ENCODE measurements around the gene FASTK. TPM values are rescaled to one million over a fixed set of nuclear protein-coding genes. Genes with fewer than 3 reads are reported as not detected.

The FASTK gene
- total RNA-seq, 4 donors from 2014 or later, result 51.3 to 82.2 (median 60.8) TPM

DNA sequence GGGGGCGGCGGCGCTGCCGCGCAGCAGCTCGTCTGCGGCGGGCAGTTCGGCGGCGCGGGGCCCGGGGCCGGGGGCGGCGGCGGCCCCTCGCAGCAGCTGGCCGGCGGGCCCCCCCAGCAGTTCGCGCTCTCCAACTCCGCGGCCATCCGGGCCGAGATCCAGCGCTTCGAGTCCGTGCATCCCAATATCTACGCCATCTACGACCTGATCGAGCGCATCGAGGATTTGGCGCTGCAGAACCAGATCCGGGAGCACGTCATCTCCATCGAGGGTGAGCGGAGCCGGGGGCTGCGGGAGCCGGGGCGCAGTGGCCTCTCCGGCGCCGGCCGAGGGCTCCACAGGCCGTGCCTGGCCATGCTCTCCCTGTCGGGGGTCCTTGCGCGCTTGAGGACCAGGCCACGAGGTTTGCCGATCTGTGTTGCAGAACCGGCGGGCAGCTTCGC lies 6.2 kb upstream of the FASTK start:
- peak overlapping the region; percentile 88 to 93 for H3K4me3 ChIP-seq
- H3K27ac ChIP-seq, result peak overlapping the region; percentile 74 to 98 (median 91)
- TF ChIP-seq EP300 (IDR thresholded peaks at IDR 0.05) (no peak), POLR2A (IDR thresholded peaks at IDR 0.05) (no peak), POLR2AphosphoS5 (IDR thresholded peaks at IDR 0.05) (no peak)
- TF ChIP-seq, protein P1, sequence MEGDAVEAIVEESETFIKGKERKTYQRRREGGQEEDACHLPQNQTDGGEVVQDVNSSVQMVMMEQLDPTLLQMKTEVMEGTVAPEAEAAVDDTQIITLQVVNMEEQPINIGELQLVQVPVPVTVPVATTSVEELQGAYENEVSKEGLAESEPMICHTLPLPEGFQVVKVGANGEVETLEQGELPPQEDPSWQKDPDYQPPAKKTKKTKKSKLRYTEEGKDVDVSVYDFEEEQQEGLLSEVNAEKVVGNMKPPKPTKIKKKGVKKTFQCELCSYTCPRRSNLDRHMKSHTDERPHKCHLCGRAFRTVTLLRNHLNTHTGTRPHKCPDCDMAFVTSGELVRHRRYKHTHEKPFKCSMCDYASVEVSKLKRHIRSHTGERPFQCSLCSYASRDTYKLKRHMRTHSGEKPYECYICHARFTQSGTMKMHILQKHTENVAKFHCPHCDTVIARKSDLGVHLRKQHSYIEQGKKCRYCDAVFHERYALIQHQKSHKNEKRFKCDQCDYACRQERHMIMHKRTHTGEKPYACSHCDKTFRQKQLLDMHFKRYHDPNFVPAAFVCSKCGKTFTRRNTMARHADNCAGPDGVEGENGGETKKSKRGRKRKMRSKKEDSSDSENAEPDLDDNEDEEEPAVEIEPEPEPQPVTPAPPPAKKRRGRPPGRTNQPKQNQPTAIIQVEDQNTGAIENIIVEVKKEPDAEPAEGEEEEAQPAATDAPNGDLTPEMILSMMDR (IDR thresholded peaks at IDR 0.05), result no peak
- H3K36me3 ChIP-seq, result peaks cover 0 to 3% of the 10 kb centered on the region in 2 donors
- ATAC-seq, result no peak
- H3K4me1 ChIP-seq, result peaks cover 19 to 83% (median 52%) of the 10 kb centered on the region in 3 donors
- no CpG with 5 or more reads among the region's 56 CpGs for WGBS, 2 donors (ENCODE audit: low coverage in 1 of 2)
- no peaks in the 10 kb centered on the region for H3K9me3 ChIP-seq
- H3K27me3 ChIP-seq, result no peaks in the 10 kb centered on the region

DNA sequence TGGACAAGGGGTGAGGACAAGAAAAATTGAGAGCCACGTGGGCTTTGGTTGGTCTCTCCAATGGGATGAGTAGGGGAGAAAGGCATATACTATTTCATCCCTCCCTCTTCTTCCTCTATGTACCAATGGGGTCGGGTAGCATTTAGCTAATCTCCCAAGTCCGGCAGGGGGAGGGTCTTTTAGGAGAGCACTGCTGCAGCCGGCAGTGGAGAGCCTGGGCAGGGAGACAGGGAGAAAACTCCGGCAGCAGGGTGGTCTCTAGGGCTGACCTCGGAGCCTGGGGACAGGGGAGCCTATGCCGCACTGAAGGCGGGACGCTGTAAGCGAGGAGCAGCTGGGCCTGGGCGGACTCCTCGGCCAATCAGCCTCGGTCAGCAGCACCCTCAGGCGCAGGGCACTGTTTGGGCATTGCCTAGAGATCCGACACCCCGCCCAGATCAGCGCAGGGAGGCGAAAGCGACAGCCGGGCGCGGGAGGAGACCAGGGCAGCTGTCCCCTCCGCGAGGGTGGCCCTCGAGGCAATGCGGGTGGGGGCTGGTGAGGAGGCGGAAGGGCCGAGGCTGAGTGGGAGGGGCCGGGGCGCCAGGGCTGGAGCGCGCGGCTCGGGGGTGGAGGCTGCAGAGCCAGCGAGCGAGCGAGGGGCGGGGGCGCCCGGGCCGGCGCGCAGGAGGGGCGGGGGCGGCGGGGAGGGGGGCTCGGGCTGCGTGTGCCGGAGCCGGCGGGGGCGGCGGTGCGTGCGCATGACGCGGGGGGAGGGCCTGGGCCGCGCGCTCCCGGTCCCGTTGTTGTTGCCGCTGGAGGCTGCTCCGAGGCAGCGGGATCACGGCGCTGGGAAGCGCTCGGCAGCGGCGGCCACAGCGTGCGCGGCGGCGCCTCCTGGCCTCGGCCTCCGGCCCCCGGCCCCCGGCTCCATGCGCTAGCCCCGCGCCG lies 5.3 kb upstream of the FASTK start, which contains the start of gene AGAP3:
TSS of gene AGAP3 (plus strand) at position 785 of the 930 bp plus-strand sequence. CDS start 267 bp downstream, outside the sequence.
- H3K9me3 ChIP-seq, result no peaks in the 10 kb centered on the region
- H3K27ac ChIP-seq, result peak within 1 kb of the TSS; percentile 74 to 98 (median 91)
- peak within 1 kb of the TSS; percentile 88 to 93 for H3K4me3 ChIP-seq
- ATAC-seq, result peak; percentile 63
- no peaks in the 10 kb centered on the region for H3K36me3 ChIP-seq
- peaks cover 19 to 83% (median 54%) of the 10 kb centered on the region in 3 donors for H3K4me1 ChIP-seq
- no peaks in the 10 kb centered on the region for H3K27me3 ChIP-seq
- TF ChIP-seq POLR2AphosphoS5 (IDR thresholded peaks at IDR 0.05), result peak; percentile 58
- TF ChIP-seq, protein P1 (IDR thresholded peaks at IDR 0.05), result no peak
- TF ChIP-seq EP300 (IDR thresholded peaks at IDR 0.05), result no peak
- TF ChIP-seq POLR2A (IDR thresholded peaks at IDR 0.05), result peak; percentile 53 to 58
- 0 to 4% methylated on average over 1 to 8 of the region's 84 CpGs for WGBS, 2 donors (ENCODE audit: low coverage in 1 of 2)

GRCh38 chr7:151085329-151085690 lies 4.7 kb upstream of the FASTK start:
- Histone ChIP-seq H3K27ac (peak overlapping the region; percentile 68 to 98 (median 91)), H3K9me3 (no peaks in the 10 kb centered on the region), H3K4me3 (peak overlapping the region in 1 of 2 donors; percentile 88), H3K36me3 (no peaks in the 10 kb centered on the region), H3K4me1 (peaks cover 19 to 80% (median 50%) of the 10 kb centered on the region in 3 donors), H3K27me3 (no peaks in the 10 kb centered on the region)
- TF ChIP-seq POLR2A (IDR thresholded peaks at IDR 0.05) (no peak), EP300 (IDR thresholded peaks at IDR 0.05) (no peak), POLR2AphosphoS5 (IDR thresholded peaks at IDR 0.05) (no peak)
- TF ChIP-seq, protein P1 (IDR thresholded peaks at IDR 0.05), result no peak
- 33 to 38% methylated on average over 4 to 5 of the region's 5 CpGs for whole genome bisulfite sequencing, 2 donors (ENCODE audit: low coverage in 1 of 2)
- ATAC-seq, result no peak

DNA sequence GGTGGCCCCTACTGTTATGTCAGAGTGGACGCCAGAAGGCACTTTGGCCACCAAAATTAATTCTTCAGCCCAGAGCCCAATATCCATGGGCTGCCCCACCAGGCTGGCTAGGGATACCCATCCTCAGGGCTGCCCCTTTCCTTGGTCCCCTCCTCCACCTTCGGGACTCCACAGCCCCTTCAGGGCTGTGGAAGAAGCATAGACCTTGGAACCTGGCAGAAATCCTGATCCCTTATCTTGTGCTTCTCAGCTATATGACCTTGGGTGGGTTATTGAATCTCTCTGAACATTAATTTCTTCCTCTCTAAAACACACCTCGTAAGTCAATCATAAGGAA lies 3.2 kb upstream of the FASTK start:
- H3K27ac ChIP-seq, result peak overlapping the region in 3 of 4 donors; percentile 95 to 98 (median 96)
- H3K4me1 ChIP-seq, result peaks cover 15 to 79% (median 49%) of the 10 kb centered on the region in 3 donors
- TF ChIP-seq, protein P1 (IDR thresholded peaks at IDR 0.05), result peak in 1 of 4 experiments; percentile 1
- TF ChIP-seq POLR2A (IDR thresholded peaks at IDR 0.05) (no peak), POLR2AphosphoS5 (IDR thresholded peaks at IDR 0.05) (no peak), EP300 (IDR thresholded peaks at IDR 0.05) (no peak)
- no peaks in the 10 kb centered on the region for H3K9me3 ChIP-seq
- H3K4me3 ChIP-seq, result peak overlapping the region; percentile 81 to 98
- H3K36me3 ChIP-seq, result no peaks in the 10 kb centered on the region
- 36 to 78% methylated on average over 1 of the region's 3 CpGs for WGBS, 2 donors (ENCODE audit: low coverage in 1 of 2)
- ATAC-seq, result no peak
- no peaks in the 10 kb centered on the region for H3K27me3 ChIP-seq
